ENCODE results near the gene DLG2. TPM values are rescaled to one million over a fixed set of nuclear protein-coding genes. Genes with fewer than 3 reads are reported as not detected.

The DLG2 gene
- total and polyA plus RNA-seq, 9 of the 15 experiments (the other 6 are each of a cell fraction or from before 2014, with no cell fraction given), result 0.52 to 1.6 (median 0.95) TPM

- TF ChIP-seq NKRF (IDR thresholded peaks at IDR 0.05; ENCODE audit: borderline replicate concordance), result peak; percentile 90
- peak; percentile 23 to 57; a peak in 2 of 4 replicates for TF ChIP-seq FOXK2 (conservative IDR thresholded peaks at IDR 0.05 in 1 of 2, IDR thresholded peaks at IDR 0.05 in 1 of 2; ENCODE audit: low read depth in 2 of 2)
- TF ChIP-seq ZNF384 (IDR thresholded peaks at IDR 0.05; ENCODE audit: low read depth, low read length), result no peak
- TF ChIP-seq CAMTA2 (CRISPR knock-in tag; conservative IDR thresholded peaks at IDR 0.05), result no peak
- 0 out of 2 replicates have a peak, but pooled peaks have one; percentile 43 for TF ChIP-seq THAP7 (CRISPR knock-in tag; IDR thresholded peaks at IDR 0.05)
- no peak for TF ChIP-seq ZNF584 (CRISPR knock-in tag; IDR thresholded peaks at IDR 0.05; ENCODE audit: low read depth)
- TF ChIP-seq ZNF140 (CRISPR knock-in tag; IDR thresholded peaks at IDR 0.05), result no peak
- peak in 1 of 2 experiments; percentile 76; a peak in 1 of 4 replicates for TF ChIP-seq UBTF (IDR thresholded peaks at IDR 0.05; ENCODE audit: borderline replicate concordance in 1 of 2, low read depth in 2 of 2, low read length in 2 of 2)
- TF ChIP-seq ELK3 (CRISPR knock-in tag; IDR thresholded peaks at IDR 0.05), result no peak
- no peak for TF ChIP-seq COPS2 (conservative IDR thresholded peaks at IDR 0.05)
- no peak for TF ChIP-seq ARID2 (IDR thresholded peaks at IDR 0.05)
- TF ChIP-seq SREBF1 (IDR thresholded peaks at IDR 0.05; ENCODE audit: borderline replicate concordance, low read depth, low read length), result no peak
- peak in 1 of 2 experiments; percentile 8; a peak in 1 of 4 replicates for TF ChIP-seq CSDE1 (IDR thresholded peaks at IDR 0.05)
- no peak for TF ChIP-seq PCBP2 (IDR thresholded peaks at IDR 0.05; ENCODE audit: low read depth, low read length, poor library complexity, severe bottlenecking)
- TF ChIP-seq NCOR1 (IDR thresholded peaks at IDR 0.05), result 0 out of 2 replicates have a peak, but pooled peaks have one; percentile 3
- TF ChIP-seq KAT7 (CRISPR knock-in tag; IDR thresholded peaks at IDR 0.05; ENCODE audit: borderline replicate concordance), result peak; percentile 78; the same call in 1 of the 2 replicates
- peak; percentile 11; the same call in 1 of the 2 replicates for TF ChIP-seq CC2D1A (IDR thresholded peaks at IDR 0.05)
- TF ChIP-seq CLOCK (CRISPR knock-in tag; IDR thresholded peaks at IDR 0.05; ENCODE audit: borderline replicate concordance), result no peak
- TF ChIP-seq SRSF7 (optimal IDR thresholded peaks at IDR 0.05; ENCODE audit: low read depth, low read length), result no peak
Measured at GRCh38 chr11:85647604-85648299, 20.6 kb upstream of the DLG2 start, which contains the start of gene TMEM126A (continued).

Measured in K562 (cell line).